GM12864 (cell line): ENCODE measurements around the gene CSRP3.

Experiments
- DNase-seq: peaks from one replicate; pipeline ENCODE4 v3.0.0-alpha.2; 2011; ENCODE audit warnings: low read depth
- H3K4me3 ChIP-seq: 2 replicates; pipeline ENCODE4 v1.5.1; 2011; ENCODE audit warnings: mild to moderate bottlenecking, low read depth, low read length, control low read depth
- CTCF ChIP-seq: IDR thresholded peaks from 2 replicates; pipeline ENCODE4 v1.5.1; 2011; ENCODE audit warnings: low read depth, mild to moderate bottlenecking, moderate library complexity, low read length, control low read depth, inconsistent platforms; ENCODE audit errors: missing control alignments

Gene CSRP3

GRCh38 chr11:19199048-19199447 is 2.7 kb downstream of the CSRP3 start:
- TF ChIP-seq CTCF: no peak
- no peak for DNase-seq
- H3K4me3 ChIP-seq: no peak overlapping the region

- no peak overlapping the region for H3K4me3 ChIP-seq
- DNase-seq: no peak
- no peak for TF ChIP-seq CTCF
Observed at GRCh38 chr11:19196432-19196831, 5.4 kb downstream of the CSRP3 start.

GRCh38 chr11:19194620-19195308 is 7.0 kb downstream of the CSRP3 start:
- no peak overlapping the region for H3K4me3 ChIP-seq
- no peak for TF ChIP-seq CTCF
- DNase-seq: no peak

- no peak overlapping the region for H3K4me3 ChIP-seq
- TF ChIP-seq CTCF: no peak
- no peak for DNase-seq
Observed at GRCh38 chr11:19193916-19194315, 7.9 kb downstream of the CSRP3 start.

GRCh38 chr11:19191530-19192169 is 10.1 kb downstream of the CSRP3 start:
- H3K4me3 ChIP-seq: no peak overlapping the region
- DNase-seq: no peak
- TF ChIP-seq CTCF: no peak

GRCh38 chr11:19187833-19188258 is 13.9 kb downstream of the CSRP3 start:
- TF ChIP-seq CTCF: no peak
- H3K4me3 ChIP-seq: no peak overlapping the region
- no peak for DNase-seq
